GM21367 (cell line): ENCODE results near the gene TEPSIN.

Experiments used
- ATAC-seq: cut with Tn5 transposase; IDR thresholded peaks from one replicate; pipeline ENCODE4 v1.9.1; 2021; ENCODE audit not compliant: unreplicated experiment

TEPSIN gene

GRCh38 chr17:81222620-81222905, 16.3 kb downstream of the TEPSIN start:
- no peak for ATAC-seq

- ATAC-seq, result no peak
These were observed 16.8 kb downstream of the TEPSIN start for GRCh38 chr17:81221842-81222619.

- no peak for ATAC-seq
These were observed 17.4 kb downstream of the TEPSIN start for GRCh38 chr17:81221371-81221841.

- no peak for ATAC-seq
These were observed 19.2 kb downstream of the TEPSIN start for GRCh38 chr17:81219476-81220180.

- no peak for ATAC-seq
These were observed 19.9 kb downstream of the TEPSIN start for GRCh38 chr17:81218991-81219390.

- ATAC-seq, result no peak
These were observed 20.4 kb downstream of the TEPSIN start for GRCh38 chr17:81218459-81218858.

- ATAC-seq, result no peak
These were observed 21.4 kb downstream of the TEPSIN start for GRCh38 chr17:81217491-81217890.

- no peak for ATAC-seq
These were observed 24.9 kb downstream of the TEPSIN start for GRCh38 chr17:81213978-81214377.

GRCh38 chr17:81212365-81212764, 26.5 kb downstream of the TEPSIN start:
- no peak for ATAC-seq

GRCh38 chr17:81210868-81211267, 28.0 kb downstream of the TEPSIN start:
- ATAC-seq, result no peak

GRCh38 chr17:81210466-81210865, 28.4 kb downstream of the TEPSIN start:
- ATAC-seq, result no peak

- no peak for ATAC-seq
These were observed 29.7 kb downstream of the TEPSIN start for GRCh38 chr17:81209141-81209540.

- no peak for ATAC-seq
These were observed 30.2 kb downstream of the TEPSIN start for GRCh38 chr17:81208651-81209050.

- no peak for ATAC-seq
These were observed 31.0 kb downstream of the TEPSIN start for GRCh38 chr17:81207610-81208581.

GRCh38 chr17:81206657-81207056, 32.2 kb downstream of the TEPSIN start:
- ATAC-seq, result no peak

GRCh38 chr17:81206166-81206565, 32.7 kb downstream of the TEPSIN start:
- ATAC-seq, result no peak

- ATAC-seq, result no peak
These were observed 34.3 kb downstream of the TEPSIN start for GRCh38 chr17:81204578-81204977.

GRCh38 chr17:81203136-81203535, 35.7 kb downstream of the TEPSIN start:
- no peak for ATAC-seq

GRCh38 chr17:81202318-81202717, 36.5 kb downstream of the TEPSIN start:
- ATAC-seq, result no peak

- no peak for ATAC-seq
These were observed 37.9 kb downstream of the TEPSIN start for GRCh38 chr17:81200695-81201580.
